Breast epithelium (tissue), 4 donors: ENCODE measurements around the gene CALML3. TPM values are rescaled to one million over a fixed set of nuclear protein-coding genes. Genes with fewer than 3 reads are reported as not detected.

Experiments
- DNase-seq, 2 donors: peaks; one replicate each; pipeline ENCODE4 v3.0.0-alpha.2; 2019; ENCODE audit warnings: low spot score in 2 of 2
- H3K27ac ChIP-seq, 2 donors: fragments of 200-600 bp; sonication (generic) in 1 of 2; one replicate each; pipeline ENCODE4 v1.5.1; 2016 to 2019; ENCODE audit warnings: mild to moderate bottlenecking in 1 of 2
- H3K27me3 ChIP-seq, 2 donors: fragments of 200-600 bp; sonication (generic) in 1 of 2; one replicate each; pipeline versions ENCODE4 v1.5.1 to v1.6.0; 2017 to 2019; ENCODE audit warnings: control low read depth in 1 of 2, mild to moderate bottlenecking in 1 of 2
- H3K36me3 ChIP-seq: fragments of 200-600 bp; one replicate; pipeline ENCODE4 v1.5.1; 2019
- H3K4me1 ChIP-seq, 2 donors: fragments of 200-600 bp; sonication (generic); one replicate each; pipeline ENCODE4 v1.5.1; 2016 to 2019; ENCODE audit warnings: control low read depth in 1 of 2
- H3K4me3 ChIP-seq, 3 donors: fragments of 200-600 bp; sonication (generic); 1 replicate in 2 of 3; 2 replicates in 1 of 3; pipeline ENCODE4 v1.5.1; 2016 to 2019; ENCODE audit warnings: mild to moderate bottlenecking in 3 of 3, moderate library complexity in 2 of 3
- H3K9me3 ChIP-seq, 2 donors: fragments of 200-600 bp; sonication (generic) in 1 of 2; one replicate each; pipeline ENCODE4 v1.5.1; 2016 to 2019; ENCODE audit warnings: control low read depth in 1 of 2
- CTCF ChIP-seq, 3 donors: fragments of 450-650 bp; IDR thresholded peaks; one replicate each; pipeline ENCODE4 v1.5.1; 2016 to 2017; ENCODE audit warnings: antibody characterized with exemption in 3 of 3, mild to moderate bottlenecking in 3 of 3, moderate library complexity in 3 of 3
- POLR2A ChIP-seq: fragments of 450-650 bp; IDR thresholded peaks from one replicate; pipeline ENCODE4 v1.6.1; 2016; ENCODE audit warnings: antibody characterized with exemption, mild to moderate bottlenecking, moderate library complexity
- POLR2AphosphoS5 ChIP-seq, 3 donors: sonication (generic); formaldehyde crosslinking; IDR thresholded peaks; one replicate each; pipeline ENCODE4 v1.6.1; 2017; ENCODE audit warnings: antibody characterized with exemption in 3 of 3
- intact Hi-C: fragments of 100-400 bp; cut with DNase I; formaldehyde crosslinking; loops from one replicate; pipeline ENCODE4 v1.15.1; 2023; ENCODE audit warnings: low total_unique reads
- total RNA-seq, 3 donors: library from RNA; depleted of rRNA; stranded (reverse); fragments of >200 nt; gene quantifications; one replicate each; pipeline ENCODE4 v1.1.0, GENCODE V29; 2016

CALML3 gene
- total RNA-seq, 3 donors from 2014 or later = 3.6 to 13.5 TPM; not detected in 1

DNA sequence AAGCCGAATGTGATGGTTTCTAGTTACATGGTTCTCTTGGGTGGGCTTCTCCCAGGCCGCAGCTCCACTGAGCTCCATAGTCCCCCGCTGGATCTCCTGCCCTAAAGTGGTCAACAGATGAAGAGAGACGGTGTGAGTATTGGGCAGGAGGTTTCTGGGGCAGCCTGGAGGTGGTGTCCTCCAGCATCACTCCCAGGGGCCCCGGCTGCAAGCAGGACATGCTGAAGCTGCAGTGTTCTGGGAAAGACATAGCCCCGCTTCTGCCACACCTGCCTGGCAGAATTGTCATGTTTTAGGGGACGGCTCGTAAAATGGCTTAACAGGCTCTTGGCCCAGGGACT lies 40.4 kb downstream of the CALML3 start:
- intact Hi-C loops = no loop called here
- Histone ChIP-seq H3K36me3 (no peaks in the 10 kb centered on the region), H3K9me3 (no peaks in the 10 kb centered on the region), H3K4me3 (no peak overlapping the region), H3K27me3 (no peaks in the 10 kb centered on the region), H3K27ac (no peak overlapping the region), H3K4me1 (no peaks in the 10 kb centered on the region)
- DNase-seq = peak in 1 of 2 donors; percentile 15
- TF ChIP-seq POLR2AphosphoS5 (IDR thresholded peaks at IDR 0.05) (no peak), CTCF (IDR thresholded peaks at IDR 0.05) (no peak), POLR2A (no peak)

- no peak overlapping the region for H3K27ac ChIP-seq
- peak in 1 of 2 donors; percentile 43 for DNase-seq
- H3K9me3 ChIP-seq = no peaks in the 10 kb centered on the region
- no peaks in the 10 kb centered on the region for H3K27me3 ChIP-seq
- TF ChIP-seq POLR2A = no peak
- no peak for TF ChIP-seq POLR2AphosphoS5 (IDR thresholded peaks at IDR 0.05)
- no peak for TF ChIP-seq CTCF (IDR thresholded peaks at IDR 0.05)
- no peaks in the 10 kb centered on the region for H3K36me3 ChIP-seq
- H3K4me3 ChIP-seq = no peak overlapping the region
- no peaks in the 10 kb centered on the region for H3K4me1 ChIP-seq
- intact Hi-C loops = no loop called here
Measured at GRCh38 chr10:5565671-5566581, 41.2 kb downstream of the CALML3 start.

DNA sequence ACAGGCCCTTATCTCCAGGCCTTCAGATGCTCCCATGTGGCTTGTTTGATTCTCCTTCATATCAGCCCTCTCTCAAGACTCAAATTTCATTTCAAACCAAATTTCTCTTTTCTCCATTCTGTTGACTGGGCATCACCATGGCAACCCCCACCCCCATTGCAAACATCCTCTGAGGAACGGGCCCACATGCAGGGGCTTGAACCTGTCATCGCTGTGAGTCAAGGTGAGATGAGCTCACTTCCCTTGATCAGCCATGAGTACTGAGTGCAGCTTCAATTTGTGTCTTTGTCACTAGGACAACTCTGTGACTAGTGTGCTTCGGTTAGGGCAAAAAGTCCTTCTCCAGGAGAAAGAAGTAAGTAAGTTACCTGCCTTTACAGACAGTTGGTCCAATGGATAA lies 41.9 kb downstream of the CALML3 start:
- Histone ChIP-seq H3K4me1 (no peaks in the 10 kb centered on the region), H3K27me3 (no peaks in the 10 kb centered on the region), H3K9me3 (no peaks in the 10 kb centered on the region), H3K4me3 (no peak overlapping the region), H3K36me3 (no peaks in the 10 kb centered on the region), H3K27ac (no peak overlapping the region)
- intact Hi-C loops = no loop called here
- peak in 1 of 2 donors; percentile 31 for DNase-seq
- TF ChIP-seq POLR2AphosphoS5 (IDR thresholded peaks at IDR 0.05) = no peak
- no peak for TF ChIP-seq POLR2A
- no peak for TF ChIP-seq CTCF (IDR thresholded peaks at IDR 0.05)

DNA sequence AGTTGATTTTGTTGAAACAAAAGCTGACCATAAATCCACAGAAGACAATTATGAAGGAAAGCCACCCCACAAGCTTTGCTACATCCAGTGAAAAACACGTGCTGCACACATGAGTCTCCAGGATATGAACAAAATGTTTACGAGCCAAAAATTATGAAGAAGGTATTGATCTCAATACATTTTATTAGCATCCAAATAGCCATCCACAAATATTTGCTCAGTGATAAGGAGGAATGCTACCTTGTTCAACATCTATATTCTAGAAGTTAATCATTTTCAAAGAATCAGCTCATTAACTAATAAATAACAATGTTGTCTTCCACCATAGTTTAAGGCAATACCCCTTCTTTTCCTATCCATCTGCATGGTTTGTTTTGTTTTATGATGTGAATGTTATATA lies 42.7 kb downstream of the CALML3 start:
- no peaks in the 10 kb centered on the region for H3K9me3 ChIP-seq
- intact Hi-C loops = no loop called here
- TF ChIP-seq CTCF (IDR thresholded peaks at IDR 0.05) (no peak), POLR2AphosphoS5 (IDR thresholded peaks at IDR 0.05) (no peak), POLR2A (no peak)
- H3K4me1 ChIP-seq = no peaks in the 10 kb centered on the region
- H3K36me3 ChIP-seq = no peaks in the 10 kb centered on the region
- no peak overlapping the region for H3K4me3 ChIP-seq
- no peak for DNase-seq
- H3K27me3 ChIP-seq = no peaks in the 10 kb centered on the region
- H3K27ac ChIP-seq = no peak overlapping the region

GRCh38 chr10:5568984-5569383 lies 44.2 kb downstream of the CALML3 start:
- no peak overlapping the region for H3K4me3 ChIP-seq
- DNase-seq = no peak
- intact Hi-C loops = no loop called here
- H3K27me3 ChIP-seq = no peaks in the 10 kb centered on the region
- no peaks in the 10 kb centered on the region for H3K9me3 ChIP-seq
- TF ChIP-seq POLR2AphosphoS5 (IDR thresholded peaks at IDR 0.05) = no peak
- TF ChIP-seq POLR2A = no peak
- TF ChIP-seq CTCF (IDR thresholded peaks at IDR 0.05) = no peak
- H3K4me1 ChIP-seq = no peaks in the 10 kb centered on the region
- no peaks in the 10 kb centered on the region for H3K36me3 ChIP-seq
- H3K27ac ChIP-seq = no peak overlapping the region
